Measurements from ENCODE around the gene TECTA.
"Not testable (repeated sequence)": the region's sequence is repeated elsewhere in the genome, so short reads cannot be mapped to it uniquely, and the experiment has no call there.

TECTA gene

GRCh38 chr11:121163658-121164308 is 62.7 kb downstream of the TECTA start:
- DNase-seq (no peak), ATAC-seq (ENCODE audit: insufficient read depth, low read depth) (no peak)
- Histone ChIP-seq H3K27ac (ENCODE audit: low read length) (no peak overlapping the region), H4K20me1 (ENCODE audit: insufficient read depth, low read length) (no peaks in the 10 kb centered on the region), H3K9me3 (ENCODE audit: insufficient read depth, low read length, severe bottlenecking) (no peaks in the 10 kb centered on the region), H3K9ac (ENCODE audit: low read depth, low read length) (no peak overlapping the region), H3K79me2 (ENCODE audit: insufficient read depth, low read length) (no peaks in the 10 kb centered on the region), H3K27me3 (ENCODE audit: insufficient read depth, low read length, poor library complexity) (peaks cover 26% of the 10 kb centered on the region), H2AFZ (ENCODE audit: low read depth, low read length) (no peak overlapping the region), H3K4me1 (ENCODE audit: insufficient read depth, low read length) (no peaks in the 10 kb centered on the region), H3K36me3 (ENCODE audit: insufficient read depth, low read length) (no peaks in the 10 kb centered on the region), H3K4me3 (ENCODE audit: low read depth in 1 of 2, low read length in 2 of 2) (no peak overlapping the region), H3K4me2 (ENCODE audit: insufficient read depth, low read length) (no peak overlapping the region)
- no peak for TF ChIP-seq CTCF (IDR thresholded peaks at IDR 0.05; ENCODE audit: borderline replicate concordance, extremely low read depth, low read length, poor library complexity, severe bottlenecking)
- no peak for TF ChIP-seq EZH2 (IDR thresholded peaks at IDR 0.05; ENCODE audit: borderline replicate concordance, low read depth, low read length, severe bottlenecking)

- H3K4me1 ChIP-seq (ENCODE audit: insufficient read depth, low read length); H3K9me3 ChIP-seq (ENCODE audit: insufficient read depth, low read length, severe bottlenecking); H3K79me2 ChIP-seq (ENCODE audit: insufficient read depth, low read length); H2AFZ ChIP-seq (ENCODE audit: low read depth, low read length); H4K20me1 ChIP-seq (ENCODE audit: insufficient read depth, low read length); DNase-seq; H3K36me3 ChIP-seq (ENCODE audit: insufficient read depth, low read length); H3K4me2 ChIP-seq (ENCODE audit: insufficient read depth, low read length); H3K9ac ChIP-seq (ENCODE audit: low read depth, low read length); H3K27ac ChIP-seq (ENCODE audit: low read length); ATAC-seq (ENCODE audit: insufficient read depth, low read depth); H3K27me3 ChIP-seq (ENCODE audit: insufficient read depth, low read length, poor library complexity); H3K4me3 ChIP-seq (ENCODE audit: low read depth in 1 of 2, low read length in 2 of 2): not testable (repeated sequence)
These were observed 76.6 kb downstream of the TECTA start for GRCh38 chr11:121177629-121178028.

GRCh38 chr11:121179306-121179705 is 78.3 kb downstream of the TECTA start:
- DNase-seq (no peak), ATAC-seq (ENCODE audit: insufficient read depth, low read depth) (no peak)
- H3K79me2 ChIP-seq (ENCODE audit: insufficient read depth, low read length) = no peaks in the 10 kb centered on the region
- H3K9ac ChIP-seq (ENCODE audit: low read depth, low read length) = no peak overlapping the region
- H3K36me3 ChIP-seq (ENCODE audit: insufficient read depth, low read length) = no peaks in the 10 kb centered on the region
- no peaks in the 10 kb centered on the region for H3K4me1 ChIP-seq (ENCODE audit: insufficient read depth, low read length)
- H2AFZ ChIP-seq (ENCODE audit: low read depth, low read length) = no peak overlapping the region
- peaks cover 2% of the 10 kb centered on the region for H3K9me3 ChIP-seq (ENCODE audit: insufficient read depth, low read length, severe bottlenecking)
- H3K4me3 ChIP-seq (ENCODE audit: low read depth in 1 of 2, low read length in 2 of 2) = no peak overlapping the region
- H4K20me1 ChIP-seq (ENCODE audit: insufficient read depth, low read length) = no peaks in the 10 kb centered on the region
- H3K27me3 ChIP-seq (ENCODE audit: insufficient read depth, low read length, poor library complexity) = no peaks in the 10 kb centered on the region
- no peak overlapping the region for H3K27ac ChIP-seq (ENCODE audit: low read length)
- TF ChIP-seq EZH2 (IDR thresholded peaks at IDR 0.05; ENCODE audit: borderline replicate concordance, low read depth, low read length, severe bottlenecking) (no peak), CTCF (IDR thresholded peaks at IDR 0.05; ENCODE audit: borderline replicate concordance, extremely low read depth, low read length, poor library complexity, severe bottlenecking) (no peak)
- no peak overlapping the region for H3K4me2 ChIP-seq (ENCODE audit: insufficient read depth, low read length)

GRCh38 chr11:121180183-121180582 is 79.1 kb downstream of the TECTA start:
- H3K27me3 ChIP-seq (ENCODE audit: insufficient read depth, low read length, poor library complexity) = no peaks in the 10 kb centered on the region
- H3K4me3 ChIP-seq (ENCODE audit: low read depth in 1 of 2, low read length in 2 of 2) = no peak overlapping the region
- no peak overlapping the region for H3K9ac ChIP-seq (ENCODE audit: low read depth, low read length)
- DNase-seq = no peak
- H4K20me1 ChIP-seq (ENCODE audit: insufficient read depth, low read length) = no peaks in the 10 kb centered on the region
- peaks cover 2% of the 10 kb centered on the region for H3K9me3 ChIP-seq (ENCODE audit: insufficient read depth, low read length, severe bottlenecking)
- no peak overlapping the region for H3K4me2 ChIP-seq (ENCODE audit: insufficient read depth, low read length)
- H3K4me1 ChIP-seq (ENCODE audit: insufficient read depth, low read length) = no peaks in the 10 kb centered on the region
- no peak for TF ChIP-seq CTCF (IDR thresholded peaks at IDR 0.05; ENCODE audit: borderline replicate concordance, extremely low read depth, low read length, poor library complexity, severe bottlenecking)
- TF ChIP-seq EZH2 (IDR thresholded peaks at IDR 0.05; ENCODE audit: borderline replicate concordance, low read depth, low read length, severe bottlenecking) = no peak
- H3K27ac ChIP-seq (ENCODE audit: low read length) = no peak overlapping the region
- no peaks in the 10 kb centered on the region for H3K79me2 ChIP-seq (ENCODE audit: insufficient read depth, low read length)
- H2AFZ ChIP-seq (ENCODE audit: low read depth, low read length) = no peak overlapping the region
- H3K36me3 ChIP-seq (ENCODE audit: insufficient read depth, low read length) = no peaks in the 10 kb centered on the region
- no peak for ATAC-seq (ENCODE audit: insufficient read depth, low read depth)
